CD4-positive, alpha-beta T cell (primary cell): Measurements from ENCODE around the gene PDLIM1. TPM values are rescaled to one million over a fixed set of nuclear protein-coding genes. Genes with fewer than 3 reads are reported as not detected.

Experiments
- ATAC-seq: fragments of 200-7000 bp; cut with Tn5 transposase; one replicate; pipeline ENCODE4 v1.10.0; 2022; ENCODE audit warnings: mild to moderate bottlenecking; ENCODE audit not compliant: poor library complexity
- CTCF ChIA-PET: fragments of 350-600 bp; sonication (Branson Sonifier 250); formaldehyde crosslinking; loops from one replicate; lab custom pipeline; 2021; ENCODE audit warnings: antibody characterized with exemption, inconsistent platforms; lab: Charles Lee
- POLR2A ChIA-PET: fragments of 350-600 bp; sonication (Branson Sonifier 250); formaldehyde crosslinking; loops from one replicate; lab custom pipeline; 2021; ENCODE audit warnings: antibody characterized with exemption, inconsistent platforms; lab: Charles Lee
- DNase-seq, 14 experiments: peaks; one replicate each; pipeline ENCODE4 v3.0.0-alpha.2; 2013 to 2020; ENCODE audit warnings: mixed read lengths in 2 of 14
- H3K27ac ChIP-seq, 2 donors: one replicate each; pipeline versions ENCODE4 v1.5.1 to v1.7.0; 2013; ENCODE audit warnings: low read length in 2 of 2, low read depth in 1 of 2, mild to moderate bottlenecking in 1 of 2
- H3K27me3 ChIP-seq, 2 experiments: 1 replicate in 1 of 2; 2 replicates in 1 of 2; pipeline versions ENCODE4 v1.6.1 to v1.7.0; 2013; ENCODE audit warnings: low read length in 2 of 2, control low read depth in 1 of 2, mild to moderate bottlenecking in 1 of 2, moderate library complexity in 1 of 2; ENCODE audit not compliant: insufficient read depth in 2 of 2, control insufficient read depth in 1 of 2
- H3K36me3 ChIP-seq: one replicate; pipeline ENCODE4 v1.6.1; 2013; ENCODE audit warnings: low read length, control low read depth; ENCODE audit not compliant: insufficient read depth
- H3K4me1 ChIP-seq: one replicate; pipeline ENCODE4 v1.6.1; 2013; ENCODE audit warnings: low read length, control low read depth; ENCODE audit not compliant: insufficient read depth
- H3K4me3 ChIP-seq: one replicate; pipeline ENCODE4 v1.5.1; 2013; ENCODE audit warnings: mild to moderate bottlenecking, low read length, moderate library complexity
- H3K9me3 ChIP-seq, 2 experiments: 1 replicate in 1 of 2; 2 replicates in 1 of 2; pipeline versions ENCODE4 v1.6.1 to v1.7.0; 2013; ENCODE audit warnings: low read length in 2 of 2, mild to moderate bottlenecking in 2 of 2, control low read depth in 1 of 2, moderate library complexity in 1 of 2; ENCODE audit not compliant: control insufficient read depth in 1 of 2, insufficient read depth in 1 of 2
- H3K27ac Mint-ChIP-seq: one replicate; pipeline ENCODE4 v1.8.0; 2020; ENCODE audit warnings: mixed read lengths
- H3K27me3 Mint-ChIP-seq: one replicate; pipeline ENCODE4 v1.8.0; 2021; ENCODE audit warnings: mixed read lengths
- H3K36me3 Mint-ChIP-seq: one replicate; pipeline ENCODE4 v1.8.0; 2021; ENCODE audit warnings: low read depth, mixed read lengths
- H3K4me1 Mint-ChIP-seq: one replicate; pipeline ENCODE4 v1.8.0; 2021; ENCODE audit warnings: low read depth, mixed read lengths
- H3K4me3 Mint-ChIP-seq: one replicate; pipeline ENCODE4 v1.8.0; 2020; ENCODE audit warnings: mild to moderate bottlenecking, mixed read lengths
- H3K9me3 Mint-ChIP-seq: one replicate; pipeline ENCODE4 v1.8.0; 2020; ENCODE audit warnings: mixed read lengths
- intact Hi-C, 2 experiments: fragments of 100-400 bp; cut with DNase I in 1 of 2; cut with micrococcal nuclease in 1 of 2; formaldehyde crosslinking; loops; one replicate each; pipeline versions ENCODE4 v1.15.1 to v1.9.0; 2023 to 2025; cut with DNase I, micrococcal nuclease
- total RNA-seq, 174 experiments: library from RNA in 2 of 174; stranded (reverse) in 2 of 174; gene quantifications; one replicate each; pipeline ENCODE4 v1.2.3 and lab custom pipeline; 2021 to 2026
- TF ChIP-seq, protein P1 (sequence below): fragments of 200-600 bp; IDR thresholded peaks from one replicate; pipeline ENCODE4 v1.8.0; 2022; ENCODE audit warnings: antibody characterized with exemption, mild to moderate bottlenecking

Gene PDLIM1
- total RNA-seq, 2 experiments from 2014 or later, result 0.41 to 0.75 TPM

DNA sequence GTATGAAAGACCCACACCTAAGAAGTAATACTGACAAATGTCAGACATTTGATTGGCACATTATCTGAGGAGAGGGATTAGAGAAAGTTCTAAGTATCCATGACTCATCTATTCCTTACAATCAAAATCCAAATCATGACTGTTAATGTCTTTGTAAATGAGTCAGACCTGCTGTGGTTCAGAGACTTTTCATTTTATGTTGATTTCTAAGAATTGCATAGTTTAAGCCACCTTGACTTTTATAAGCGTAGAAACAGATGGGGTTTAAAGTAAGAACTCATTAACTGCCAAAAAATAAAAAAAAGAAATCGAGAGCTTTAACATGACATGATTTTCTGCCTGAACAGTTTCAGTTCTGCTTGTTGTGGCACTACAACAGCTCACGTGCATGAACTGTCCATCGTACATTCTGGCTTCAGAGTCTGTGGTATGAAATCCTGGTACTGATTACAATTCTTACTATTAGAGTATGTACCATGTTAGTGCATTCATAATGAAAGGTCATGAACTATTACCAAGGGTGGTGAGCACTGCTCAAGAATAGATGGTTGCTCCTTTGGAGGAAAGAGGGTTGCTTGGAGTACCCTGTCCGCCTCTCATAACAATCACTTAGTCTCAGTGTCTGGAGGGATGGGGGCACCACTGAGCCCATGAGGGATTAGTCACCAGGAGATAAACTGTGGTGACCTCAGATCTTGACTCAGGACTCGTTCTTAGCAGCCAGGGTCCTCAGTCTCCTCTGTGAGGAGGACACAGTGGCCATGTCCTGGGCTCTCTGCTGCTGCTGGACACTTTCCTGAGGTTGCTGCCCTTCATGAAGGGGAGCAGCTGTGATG is 54.5 kb downstream of the PDLIM1 start:
- no peaks in the 10 kb centered on the region for H3K27me3 ChIP-seq
- no peaks in the 10 kb centered on the region for H3K36me3 ChIP-seq
- H3K4me3 Mint-ChIP-seq, result no peak overlapping the region
- peaks cover 0 to 9% of the 10 kb centered on the region in 2 experiments for H3K9me3 ChIP-seq
- H3K27ac ChIP-seq, result no peak overlapping the region
- no peak overlapping the region for H3K27ac Mint-ChIP-seq
- intact Hi-C loops, result no loop called here
- no peaks in the 10 kb centered on the region for H3K36me3 Mint-ChIP-seq
- DNase-seq (peak in 1 of 14 experiments; percentile 8), ATAC-seq (no peak)
- ChIA-PET POLR2A (no interaction called here), CTCF (no interaction called here)
- H3K4me1 ChIP-seq, result no peaks in the 10 kb centered on the region
- H3K27me3 Mint-ChIP-seq, result no peaks in the 10 kb centered on the region
- no peak overlapping the region for H3K4me3 ChIP-seq
- TF ChIP-seq, protein P1, sequence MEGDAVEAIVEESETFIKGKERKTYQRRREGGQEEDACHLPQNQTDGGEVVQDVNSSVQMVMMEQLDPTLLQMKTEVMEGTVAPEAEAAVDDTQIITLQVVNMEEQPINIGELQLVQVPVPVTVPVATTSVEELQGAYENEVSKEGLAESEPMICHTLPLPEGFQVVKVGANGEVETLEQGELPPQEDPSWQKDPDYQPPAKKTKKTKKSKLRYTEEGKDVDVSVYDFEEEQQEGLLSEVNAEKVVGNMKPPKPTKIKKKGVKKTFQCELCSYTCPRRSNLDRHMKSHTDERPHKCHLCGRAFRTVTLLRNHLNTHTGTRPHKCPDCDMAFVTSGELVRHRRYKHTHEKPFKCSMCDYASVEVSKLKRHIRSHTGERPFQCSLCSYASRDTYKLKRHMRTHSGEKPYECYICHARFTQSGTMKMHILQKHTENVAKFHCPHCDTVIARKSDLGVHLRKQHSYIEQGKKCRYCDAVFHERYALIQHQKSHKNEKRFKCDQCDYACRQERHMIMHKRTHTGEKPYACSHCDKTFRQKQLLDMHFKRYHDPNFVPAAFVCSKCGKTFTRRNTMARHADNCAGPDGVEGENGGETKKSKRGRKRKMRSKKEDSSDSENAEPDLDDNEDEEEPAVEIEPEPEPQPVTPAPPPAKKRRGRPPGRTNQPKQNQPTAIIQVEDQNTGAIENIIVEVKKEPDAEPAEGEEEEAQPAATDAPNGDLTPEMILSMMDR, result no peak
- H3K4me1 Mint-ChIP-seq, result peaks cover 2% of the 10 kb centered on the region
- no peaks in the 10 kb centered on the region for H3K9me3 Mint-ChIP-seq

DNA sequence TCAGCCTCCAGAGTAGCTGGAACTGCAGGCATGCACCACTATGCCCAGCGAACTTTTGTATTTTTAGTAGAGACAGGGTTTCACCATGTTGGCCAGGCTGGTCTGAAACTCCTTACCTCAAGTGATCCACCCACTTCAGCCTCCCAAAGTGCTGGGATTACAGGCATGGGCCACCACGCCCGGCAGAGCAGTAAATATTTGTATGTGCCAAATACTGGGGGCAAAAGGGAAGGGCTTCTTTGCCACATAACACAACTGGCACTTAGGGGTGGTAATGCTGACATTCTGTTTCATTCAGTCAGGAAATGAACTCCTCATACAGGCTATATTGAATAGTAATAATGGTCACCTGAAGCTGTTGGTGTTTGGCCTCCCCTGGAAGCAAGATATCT is 55.1 kb downstream of the PDLIM1 start:
- no peak overlapping the region for H3K27ac Mint-ChIP-seq
- intact Hi-C loops, result no loop called here
- TF ChIP-seq, protein P1, result no peak
- no peak overlapping the region for H3K27ac ChIP-seq
- H3K36me3 Mint-ChIP-seq, result no peaks in the 10 kb centered on the region
- DNase-seq, result no peak
- no peaks in the 10 kb centered on the region for H3K36me3 ChIP-seq
- no peaks in the 10 kb centered on the region for H3K9me3 Mint-ChIP-seq
- no peak overlapping the region for H3K4me3 Mint-ChIP-seq
- POLR2A ChIA-PET, result no interaction called here
- H3K4me3 ChIP-seq, result no peak overlapping the region
- no peaks in the 10 kb centered on the region for H3K4me1 ChIP-seq
- no peaks in the 10 kb centered on the region for H3K27me3 ChIP-seq
- ATAC-seq, result no peak
- CTCF ChIA-PET, result no interaction called here
- H3K9me3 ChIP-seq, result peaks cover 0 to 14% of the 10 kb centered on the region in 2 experiments
- no peaks in the 10 kb centered on the region for H3K27me3 Mint-ChIP-seq
- H3K4me1 Mint-ChIP-seq, result peaks cover 6% of the 10 kb centered on the region

DNA sequence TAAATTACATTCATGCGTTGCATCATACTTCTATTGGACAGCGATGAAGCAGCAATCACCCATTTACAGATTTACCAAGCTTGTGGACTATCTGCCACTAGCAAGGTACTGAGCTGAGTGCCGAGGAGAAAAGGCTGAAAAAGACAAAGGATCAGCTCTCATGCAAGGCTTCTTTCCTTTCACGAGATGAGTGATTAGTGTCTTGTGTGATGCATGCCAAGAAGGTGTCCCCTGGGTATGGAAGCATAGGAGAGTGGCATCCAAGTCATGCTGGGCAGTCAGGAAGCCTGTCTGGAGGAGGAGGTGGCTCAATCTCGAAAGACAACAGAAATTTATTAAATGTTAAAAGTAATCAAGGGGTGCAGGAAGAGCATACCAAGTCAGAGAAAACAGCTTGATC is 55.9 kb downstream of the PDLIM1 start:
- Mint-ChIP-seq H3K36me3 (no peaks in the 10 kb centered on the region), H3K4me1 (peaks cover 6% of the 10 kb centered on the region), H3K27me3 (no peaks in the 10 kb centered on the region), H3K27ac (no peak overlapping the region), H3K9me3 (no peaks in the 10 kb centered on the region), H3K4me3 (no peak overlapping the region)
- Histone ChIP-seq H3K27me3 (no peaks in the 10 kb centered on the region), H3K36me3 (no peaks in the 10 kb centered on the region), H3K4me1 (no peaks in the 10 kb centered on the region), H3K9me3 (peaks cover 0 to 19% of the 10 kb centered on the region in 2 experiments), H3K4me3 (no peak overlapping the region), H3K27ac (no peak overlapping the region)
- no peak for DNase-seq
- ChIA-PET CTCF (no interaction called here), POLR2A (no interaction called here)
- intact Hi-C loops, result no loop called here
- TF ChIP-seq, protein P1, result no peak
- no peak for ATAC-seq
